MM.1S (cell line): ENCODE measurements around the gene EFNA5.

Source experiments
- EZH2phosphoT487 ChIP-seq: fragments of 300-600 bp; sonication (generic); IDR thresholded peaks from 2 replicates; pipeline ENCODE4 v1.6.1; 2018; ENCODE audit warnings: antibody characterized with exemption, low read length
- TF ChIP-seq, protein P1 (sequence below): fragments of 300-600 bp; sonication (generic); IDR thresholded peaks from 2 replicates; pipeline ENCODE4 v1.5.1; 2016; ENCODE audit warnings: antibody characterized with exemption, low read length, mixed read lengths

DNA sequence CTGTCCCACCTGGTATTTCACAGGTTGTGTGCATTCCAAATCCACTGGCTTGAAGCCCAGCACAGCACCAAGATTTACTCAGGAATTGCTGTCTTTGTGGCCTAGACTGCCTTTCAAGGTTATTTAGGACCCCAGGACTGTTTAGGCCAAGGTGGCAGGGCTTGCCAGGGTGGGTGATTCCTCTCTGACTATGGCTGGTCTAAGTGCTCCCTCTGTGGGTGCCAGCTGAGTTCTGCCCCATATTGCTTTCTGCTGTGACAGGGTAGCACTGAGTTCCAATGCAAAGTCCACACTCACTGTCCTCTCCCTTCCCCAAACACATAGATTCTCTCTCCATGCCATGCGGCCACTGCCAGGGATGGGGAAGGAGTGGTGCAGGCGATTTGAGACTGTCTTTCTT, 318.2 kb downstream of the EFNA5 start:
- TF ChIP-seq EZH2phosphoT487, result no peak
- TF ChIP-seq, protein P1, sequence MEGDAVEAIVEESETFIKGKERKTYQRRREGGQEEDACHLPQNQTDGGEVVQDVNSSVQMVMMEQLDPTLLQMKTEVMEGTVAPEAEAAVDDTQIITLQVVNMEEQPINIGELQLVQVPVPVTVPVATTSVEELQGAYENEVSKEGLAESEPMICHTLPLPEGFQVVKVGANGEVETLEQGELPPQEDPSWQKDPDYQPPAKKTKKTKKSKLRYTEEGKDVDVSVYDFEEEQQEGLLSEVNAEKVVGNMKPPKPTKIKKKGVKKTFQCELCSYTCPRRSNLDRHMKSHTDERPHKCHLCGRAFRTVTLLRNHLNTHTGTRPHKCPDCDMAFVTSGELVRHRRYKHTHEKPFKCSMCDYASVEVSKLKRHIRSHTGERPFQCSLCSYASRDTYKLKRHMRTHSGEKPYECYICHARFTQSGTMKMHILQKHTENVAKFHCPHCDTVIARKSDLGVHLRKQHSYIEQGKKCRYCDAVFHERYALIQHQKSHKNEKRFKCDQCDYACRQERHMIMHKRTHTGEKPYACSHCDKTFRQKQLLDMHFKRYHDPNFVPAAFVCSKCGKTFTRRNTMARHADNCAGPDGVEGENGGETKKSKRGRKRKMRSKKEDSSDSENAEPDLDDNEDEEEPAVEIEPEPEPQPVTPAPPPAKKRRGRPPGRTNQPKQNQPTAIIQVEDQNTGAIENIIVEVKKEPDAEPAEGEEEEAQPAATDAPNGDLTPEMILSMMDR, result no peak
